Measurements from ENCODE around the gene BHLHE23. TPM values are rescaled to one million over a fixed set of nuclear protein-coding genes. Genes with fewer than 3 reads are reported as not detected.

The BHLHE23 gene
- polyA plus RNA-seq, 4 donors: not detected

GRCh38 chr20:63023936-63024571 lies 17.3 kb upstream of the BHLHE23 start:
- H3K27ac ChIP-seq (ENCODE audit: low read depth in 1 of 3, low read length in 2 of 3): no peak overlapping the region
- no peak for FAIRE-seq
- 77 to 86% (median 82%) methylated on average over 33 of the region's 33 CpGs for WGBS, 3 donors
- no peak for DNase-seq
- H3K4me3 ChIP-seq (ENCODE audit: low read depth in 1 of 3, low read length in 3 of 3): no peak overlapping the region
- no peaks in the 10 kb centered on the region for H3K4me1 ChIP-seq (ENCODE audit: control insufficient read depth in 3 of 3, insufficient read depth in 2 of 3, low read depth in 1 of 3, low read length in 2 of 3)
- H3K9me3 ChIP-seq (ENCODE audit: control insufficient read depth in 2 of 2, insufficient read depth in 1 of 2, low read depth in 1 of 2, low read length in 1 of 2): peaks cover 0 to 4% of the 10 kb centered on the region in 2 donors
- peaks cover 0 to 65% (median 38%) of the 10 kb centered on the region in 3 donors for H3K27me3 ChIP-seq (ENCODE audit: control insufficient read depth in 3 of 3, insufficient read depth in 3 of 3, low read length in 3 of 3)
- no peaks in the 10 kb centered on the region for H3K36me3 ChIP-seq (ENCODE audit: control insufficient read depth in 3 of 3, insufficient read depth in 2 of 3, low read depth in 1 of 3, low read length in 3 of 3)

GRCh38 chr20:63023071-63023935 lies 16.5 kb upstream of the BHLHE23 start:
- no peak for DNase-seq
- no peak for FAIRE-seq
- no peak overlapping the region for H3K27ac ChIP-seq (ENCODE audit: low read depth in 1 of 3, low read length in 2 of 3)
- H3K9me3 ChIP-seq (ENCODE audit: control insufficient read depth in 2 of 2, insufficient read depth in 1 of 2, low read depth in 1 of 2, low read length in 1 of 2): peaks cover 0 to 4% of the 10 kb centered on the region in 2 donors
- no peaks in the 10 kb centered on the region for H3K4me1 ChIP-seq (ENCODE audit: control insufficient read depth in 3 of 3, insufficient read depth in 2 of 3, low read depth in 1 of 3, low read length in 2 of 3)
- peaks cover 0 to 61% (median 36%) of the 10 kb centered on the region in 3 donors for H3K27me3 ChIP-seq (ENCODE audit: control insufficient read depth in 3 of 3, insufficient read depth in 3 of 3, low read length in 3 of 3)
- WGBS, 3 donors: 64 to 75% (median 67%) methylated on average over 31 of the region's 31 CpGs
- no peak overlapping the region for H3K4me3 ChIP-seq (ENCODE audit: low read depth in 1 of 3, low read length in 3 of 3)
- no peaks in the 10 kb centered on the region for H3K36me3 ChIP-seq (ENCODE audit: control insufficient read depth in 3 of 3, insufficient read depth in 2 of 3, low read depth in 1 of 3, low read length in 3 of 3)

- no peak for DNase-seq
- no peak overlapping the region for H3K4me3 ChIP-seq (ENCODE audit: low read depth in 1 of 3, low read length in 3 of 3)
- H3K4me1 ChIP-seq (ENCODE audit: control insufficient read depth in 3 of 3, insufficient read depth in 2 of 3, low read depth in 1 of 3, low read length in 2 of 3): no peaks in the 10 kb centered on the region
- peaks cover 0 to 4% of the 10 kb centered on the region in 2 donors for H3K9me3 ChIP-seq (ENCODE audit: control insufficient read depth in 2 of 2, insufficient read depth in 1 of 2, low read depth in 1 of 2, low read length in 1 of 2)
- no peak for FAIRE-seq
- H3K27me3 ChIP-seq (ENCODE audit: control insufficient read depth in 3 of 3, insufficient read depth in 3 of 3, low read length in 3 of 3): peaks cover 0 to 54% (median 34%) of the 10 kb centered on the region in 3 donors
- no peak overlapping the region for H3K27ac ChIP-seq (ENCODE audit: low read depth in 1 of 3, low read length in 2 of 3)
- 52 to 70% (median 57%) methylated on average over 12 of the region's 12 CpGs for WGBS, 3 donors
- H3K36me3 ChIP-seq (ENCODE audit: control insufficient read depth in 3 of 3, insufficient read depth in 2 of 3, low read depth in 1 of 3, low read length in 3 of 3): no peaks in the 10 kb centered on the region
Observed at GRCh38 chr20:63022501-63022900, 15.7 kb upstream of the BHLHE23 start.

- Histone ChIP-seq H3K4me3 (ENCODE audit: low read depth in 1 of 3, low read length in 3 of 3) (no peak overlapping the region), H3K36me3 (ENCODE audit: control insufficient read depth in 3 of 3, insufficient read depth in 2 of 3, low read depth in 1 of 3, low read length in 3 of 3) (no peaks in the 10 kb centered on the region), H3K27me3 (ENCODE audit: control insufficient read depth in 3 of 3, insufficient read depth in 3 of 3, low read length in 3 of 3) (peaks cover 0 to 52% (median 33%) of the 10 kb centered on the region in 3 donors), H3K9me3 (ENCODE audit: control insufficient read depth in 2 of 2, insufficient read depth in 1 of 2, low read depth in 1 of 2, low read length in 1 of 2) (peaks cover 0 to 4% of the 10 kb centered on the region in 2 donors), H3K27ac (ENCODE audit: low read depth in 1 of 3, low read length in 2 of 3) (no peak overlapping the region), H3K4me1 (ENCODE audit: control insufficient read depth in 3 of 3, insufficient read depth in 2 of 3, low read depth in 1 of 3, low read length in 2 of 3) (no peaks in the 10 kb centered on the region)
- no peak for DNase-seq
- no peak for FAIRE-seq
- WGBS, 3 donors: 59 to 70% (median 65%) methylated on average over 40 of the region's 40 CpGs
Observed at GRCh38 chr20:63021356-63022321, 14.9 kb upstream of the BHLHE23 start.

GRCh38 chr20:63020681-63021080 lies 13.9 kb upstream of the BHLHE23 start:
- H3K27me3 ChIP-seq (ENCODE audit: control insufficient read depth in 3 of 3, insufficient read depth in 3 of 3, low read length in 3 of 3): peaks cover 0 to 48% (median 34%) of the 10 kb centered on the region in 3 donors
- H3K9me3 ChIP-seq (ENCODE audit: control insufficient read depth in 2 of 2, insufficient read depth in 1 of 2, low read depth in 1 of 2, low read length in 1 of 2): peaks cover 0 to 4% of the 10 kb centered on the region in 2 donors
- H3K4me1 ChIP-seq (ENCODE audit: control insufficient read depth in 3 of 3, insufficient read depth in 2 of 3, low read depth in 1 of 3, low read length in 2 of 3): no peaks in the 10 kb centered on the region
- H3K36me3 ChIP-seq (ENCODE audit: control insufficient read depth in 3 of 3, insufficient read depth in 2 of 3, low read depth in 1 of 3, low read length in 3 of 3): no peaks in the 10 kb centered on the region
- 75 to 88% (median 87%) methylated on average over 10 of the region's 10 CpGs for WGBS, 3 donors
- H3K27ac ChIP-seq (ENCODE audit: low read depth in 1 of 3, low read length in 2 of 3): no peak overlapping the region
- DNase-seq (no peak), FAIRE-seq (no peak)
- H3K4me3 ChIP-seq (ENCODE audit: low read depth in 1 of 3, low read length in 3 of 3): no peak overlapping the region

- no peak overlapping the region for H3K4me3 ChIP-seq (ENCODE audit: low read depth in 1 of 3, low read length in 3 of 3)
- H3K4me1 ChIP-seq (ENCODE audit: control insufficient read depth in 3 of 3, insufficient read depth in 2 of 3, low read depth in 1 of 3, low read length in 2 of 3): no peaks in the 10 kb centered on the region
- H3K9me3 ChIP-seq (ENCODE audit: control insufficient read depth in 2 of 2, insufficient read depth in 1 of 2, low read depth in 1 of 2, low read length in 1 of 2): peaks cover 0 to 5% of the 10 kb centered on the region in 2 donors
- FAIRE-seq: no peak
- H3K36me3 ChIP-seq (ENCODE audit: control insufficient read depth in 3 of 3, insufficient read depth in 2 of 3, low read depth in 1 of 3, low read length in 3 of 3): no peaks in the 10 kb centered on the region
- no peak overlapping the region for H3K27ac ChIP-seq (ENCODE audit: low read depth in 1 of 3, low read length in 2 of 3)
- 82 to 89% (median 85%) methylated on average over 22 to 25 of the region's 25 CpGs for WGBS, 3 donors
- DNase-seq: no peak
- H3K27me3 ChIP-seq (ENCODE audit: control insufficient read depth in 3 of 3, insufficient read depth in 3 of 3, low read length in 3 of 3): peaks cover 0 to 51% (median 29%) of the 10 kb centered on the region in 3 donors
Observed at GRCh38 chr20:63017826-63018411, 11.2 kb upstream of the BHLHE23 start.

GRCh38 chr20:63017076-63017825 lies 10.5 kb upstream of the BHLHE23 start:
- WGBS, 3 donors: 67 to 74% (median 71%) methylated on average over 19 to 22 of the region's 22 CpGs
- no peak overlapping the region for H3K27ac ChIP-seq (ENCODE audit: low read depth in 1 of 3, low read length in 2 of 3)
- FAIRE-seq (no peak), DNase-seq (no peak)
- H3K9me3 ChIP-seq (ENCODE audit: control insufficient read depth in 2 of 2, insufficient read depth in 1 of 2, low read depth in 1 of 2, low read length in 1 of 2): peaks cover 0 to 9% of the 10 kb centered on the region in 2 donors
- no peak overlapping the region for H3K4me3 ChIP-seq (ENCODE audit: low read depth in 1 of 3, low read length in 3 of 3)
- no peaks in the 10 kb centered on the region for H3K4me1 ChIP-seq (ENCODE audit: control insufficient read depth in 3 of 3, insufficient read depth in 2 of 3, low read depth in 1 of 3, low read length in 2 of 3)
- no peaks in the 10 kb centered on the region for H3K36me3 ChIP-seq (ENCODE audit: control insufficient read depth in 3 of 3, insufficient read depth in 2 of 3, low read depth in 1 of 3, low read length in 3 of 3)
- peaks cover 0 to 52% (median 32%) of the 10 kb centered on the region in 3 donors for H3K27me3 ChIP-seq (ENCODE audit: control insufficient read depth in 3 of 3, insufficient read depth in 3 of 3, low read length in 3 of 3)

All from small intestine (tissue), 7 donors.